PC-3 (cell line): ENCODE results near the gene ARVCF. TPM values are rescaled to one million over a fixed set of nuclear protein-coding genes. Genes with fewer than 3 reads are reported as not detected.

Experiments
- ATAC-seq: fragments of 200-7000 bp; cut with Tn5 transposase; 2 replicates; pipeline ENCODE4 v1.9.1; 2020; ENCODE audit warnings: mild to moderate bottlenecking, moderate library complexity
- BruUV-seq: library from RNA; stranded (reverse); fragments of 400-500 nt; replicated peaks from 2 replicates; lab custom pipeline; 2021; lab: Mats Ljungman, UMichigan
- CTCF ChIA-PET: fragments of 300-600 bp; sonication (Branson Sonifier 250); formaldehyde crosslinking; loops from one replicate; lab custom pipeline; 2022; ENCODE audit warnings: antibody characterized with exemption; lab: Charles Lee
- POLR2A ChIA-PET: fragments of 300-600 bp; sonication (Branson Sonifier 250); formaldehyde crosslinking; loops from one replicate; lab custom pipeline; 2022; ENCODE audit warnings: antibody characterized with exemption; ENCODE audit not compliant: unreplicated experiment; lab: Charles Lee
- DNase-seq: peaks from one replicate; pipeline ENCODE4 v3.0.0-alpha.2; 2015
- H2AFZ ChIP-seq: fragments of 300-600 bp; sonication (generic); 2 replicates; pipeline ENCODE4 v1.6.0; 2016; ENCODE audit warnings: antibody characterized with exemption, low read length
- H3F3A ChIP-seq: fragments of 300-600 bp; sonication (generic); one replicate; pipeline ENCODE4 v1.6.0; 2017; ENCODE audit warnings: antibody characterized with exemption, low read length, control low read depth, mild to moderate bottlenecking; ENCODE audit not compliant: unreplicated experiment
- H3K27ac ChIP-seq: fragments of 300-600 bp; sonication (generic); 2 replicates; pipeline ENCODE4 v1.5.1; 2016; ENCODE audit warnings: mild to moderate bottlenecking, low read length
- H3K27me3 ChIP-seq: fragments of 300-600 bp; sonication (generic); 2 replicates; pipeline ENCODE4 v1.6.1; 2016; ENCODE audit warnings: low read length, mixed read lengths
- H3K36me3 ChIP-seq: fragments of 300-600 bp; sonication (generic); 2 replicates; pipeline ENCODE4 v1.6.1; 2016; ENCODE audit warnings: low read depth, mixed run types, low read length, mixed read lengths
- H3K4me1 ChIP-seq: fragments of 300-600 bp; sonication (generic); 2 replicates; pipeline ENCODE4 v1.5.1; 2016; ENCODE audit warnings: low read length; ENCODE audit not compliant: insufficient read depth
- H3K4me2 ChIP-seq: fragments of 300-600 bp; sonication (generic); 2 replicates; pipeline ENCODE4 v1.6.0; 2016; ENCODE audit warnings: low read length
- H3K4me3 ChIP-seq: fragments of 300-600 bp; sonication (generic); 2 replicates; pipeline ENCODE4 v1.5.1; 2016; ENCODE audit warnings: mild to moderate bottlenecking, low read length, mixed read lengths
- H3K79me2 ChIP-seq: fragments of 300-600 bp; sonication (generic); 2 replicates; pipeline ENCODE4 v1.6.1; 2017; ENCODE audit warnings: low read length, mixed read lengths
- H3K9ac ChIP-seq: fragments of 300-600 bp; sonication (generic); 2 replicates; pipeline ENCODE4 v1.6.0; 2016; ENCODE audit warnings: mild to moderate bottlenecking, low read length
- H3K9me2 ChIP-seq: fragments of 300-600 bp; sonication (generic); replicated peaks from 2 replicates; pipeline ENCODE4 v1.6.1; 2016; ENCODE audit warnings: mixed run types, low read length, mixed read lengths
- H3K9me3 ChIP-seq: fragments of 300-600 bp; sonication (generic); 2 replicates; pipeline ENCODE4 v1.6.1; 2016; ENCODE audit warnings: low read length, mixed read lengths
- H4K20me1 ChIP-seq: fragments of 300-600 bp; sonication (generic); 2 replicates; pipeline ENCODE4 v1.6.1; 2016; ENCODE audit warnings: low read length, mixed read lengths
- EZH2 ChIP-seq: fragments of 300-600 bp; sonication (generic); IDR thresholded peaks from one replicate; pipeline ENCODE4 v1.6.1; 2017; ENCODE audit warnings: antibody characterized with exemption, mild to moderate bottlenecking, low read length; ENCODE audit not compliant: unreplicated experiment
- EZH2phosphoT487 ChIP-seq: fragments of 300-600 bp; sonication (generic); IDR thresholded peaks from 2 replicates; pipeline ENCODE4 v1.6.1; 2018; ENCODE audit warnings: mild to moderate bottlenecking, antibody characterized with exemption, low read length, borderline replicate concordance
- intact Hi-C: fragments of 100-400 bp; cut with micrococcal nuclease; formaldehyde crosslinking; loops from 2 replicates; pipeline ENCODE4 v1.9.0; 2023
- total RNA-seq: library from RNA; depleted of rRNA; stranded (reverse); fragments of >200 nt; gene quantifications from 2 replicates; pipeline ENCODE4 v1.2.3, GENCODE V29; 2014
- TF ChIP-seq, protein P1 (sequence below): fragments of 300-600 bp; sonication (generic); conservative IDR thresholded peaks from 2 replicates; pipeline ENCODE4 v1.5.1; 2017; ENCODE audit warnings: antibody characterized with exemption, low read depth, mild to moderate bottlenecking, low read length

Gene ARVCF
- total RNA-seq, 1 experiment from 2014 or later: 20.0 TPM

DNA sequence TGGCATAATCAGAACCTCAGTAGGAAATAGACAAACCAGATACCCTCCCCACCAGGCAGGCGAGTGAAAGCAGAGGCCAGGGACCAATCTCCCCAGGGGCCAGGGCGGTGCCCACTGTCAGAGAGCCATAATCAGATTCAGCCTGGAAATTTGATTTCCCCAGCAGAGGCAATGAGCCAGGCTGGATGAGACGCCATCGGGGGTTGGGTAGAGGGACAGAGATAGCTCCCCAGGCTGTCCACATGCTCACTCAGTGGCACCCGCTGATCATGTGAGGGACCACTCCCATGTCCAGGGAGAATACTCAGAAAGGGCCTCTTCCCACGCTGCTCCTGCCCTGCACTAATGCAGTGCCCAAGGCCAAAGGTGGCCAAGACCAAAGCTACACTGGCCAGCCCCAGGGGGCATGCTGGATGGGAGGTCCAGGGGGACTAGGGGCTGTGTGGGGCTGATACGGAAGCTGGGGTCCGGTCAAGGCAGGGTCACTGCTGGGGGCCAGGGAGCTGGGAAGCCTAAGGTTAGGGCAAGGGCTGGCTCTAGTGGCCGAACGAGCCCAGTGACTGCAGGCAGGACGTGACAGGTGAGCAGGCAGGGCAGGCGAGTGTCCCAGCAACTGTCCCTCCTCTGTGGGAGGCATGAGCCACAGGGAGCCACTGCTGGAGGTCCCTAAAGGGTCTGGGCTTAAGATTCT lies 19.8 kb downstream of the ARVCF start:
- H3K36me3 ChIP-seq: no peaks in the 10 kb centered on the region

DNA sequence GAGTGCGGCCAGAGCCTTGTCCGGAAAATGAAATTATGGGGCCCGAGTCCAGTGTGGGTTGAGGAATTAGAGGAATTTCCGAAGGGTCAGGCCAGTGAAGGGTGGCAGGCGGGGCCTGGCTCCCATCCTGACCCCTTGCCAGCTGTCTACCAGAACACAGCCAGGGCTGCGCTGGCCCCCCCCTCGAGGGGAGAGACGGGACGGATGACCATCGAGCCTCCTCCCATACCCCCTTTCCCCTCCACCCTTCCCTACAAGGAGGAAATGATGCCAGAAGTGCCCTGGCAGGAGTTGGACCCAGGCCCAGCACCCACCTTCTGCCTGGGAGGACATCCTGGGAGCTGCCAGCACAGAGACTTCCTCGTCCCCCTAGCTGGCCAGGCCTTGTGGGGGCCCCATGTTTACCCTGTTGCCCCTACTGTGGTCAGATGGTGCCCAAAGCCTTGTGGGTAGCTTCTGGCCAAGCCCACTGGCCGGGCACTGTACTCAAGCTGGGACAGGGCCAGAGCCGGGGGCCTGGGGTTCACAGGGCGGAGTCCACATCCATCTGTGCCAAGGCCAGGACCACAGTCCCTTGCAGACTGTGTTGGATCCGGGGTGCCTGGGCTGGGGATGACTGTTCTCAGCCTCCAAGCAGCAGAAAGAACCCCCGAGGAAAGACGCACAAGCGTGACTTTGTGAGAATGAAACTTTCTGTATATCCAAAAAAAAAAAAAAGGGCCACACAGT lies 20.8 kb downstream of the ARVCF start:
- H3K79me2 ChIP-seq: no peaks in the 10 kb centered on the region
- no peaks in the 10 kb centered on the region for H3K9me3 ChIP-seq
- no peaks in the 10 kb centered on the region for H3K36me3 ChIP-seq
- H3K4me1 ChIP-seq: no peaks in the 10 kb centered on the region
- ChIA-PET CTCF (no interaction called here), POLR2A (no interaction called here)
- H3K27me3 ChIP-seq: no peaks in the 10 kb centered on the region
- no peaks in the 10 kb centered on the region for H3F3A ChIP-seq
- ATAC-seq: no peak
- intact Hi-C loops: no loop called here
- no peak overlapping the region for H3K9ac ChIP-seq
- H3K27ac ChIP-seq: no peak overlapping the region
- H3K9me2 ChIP-seq: no peaks in the 10 kb centered on the region
- no peak for DNase-seq
- H3K4me3 ChIP-seq: no peak overlapping the region
- TF ChIP-seq EZH2 (no peak), EZH2phosphoT487 (no peak)
- TF ChIP-seq, protein P1, sequence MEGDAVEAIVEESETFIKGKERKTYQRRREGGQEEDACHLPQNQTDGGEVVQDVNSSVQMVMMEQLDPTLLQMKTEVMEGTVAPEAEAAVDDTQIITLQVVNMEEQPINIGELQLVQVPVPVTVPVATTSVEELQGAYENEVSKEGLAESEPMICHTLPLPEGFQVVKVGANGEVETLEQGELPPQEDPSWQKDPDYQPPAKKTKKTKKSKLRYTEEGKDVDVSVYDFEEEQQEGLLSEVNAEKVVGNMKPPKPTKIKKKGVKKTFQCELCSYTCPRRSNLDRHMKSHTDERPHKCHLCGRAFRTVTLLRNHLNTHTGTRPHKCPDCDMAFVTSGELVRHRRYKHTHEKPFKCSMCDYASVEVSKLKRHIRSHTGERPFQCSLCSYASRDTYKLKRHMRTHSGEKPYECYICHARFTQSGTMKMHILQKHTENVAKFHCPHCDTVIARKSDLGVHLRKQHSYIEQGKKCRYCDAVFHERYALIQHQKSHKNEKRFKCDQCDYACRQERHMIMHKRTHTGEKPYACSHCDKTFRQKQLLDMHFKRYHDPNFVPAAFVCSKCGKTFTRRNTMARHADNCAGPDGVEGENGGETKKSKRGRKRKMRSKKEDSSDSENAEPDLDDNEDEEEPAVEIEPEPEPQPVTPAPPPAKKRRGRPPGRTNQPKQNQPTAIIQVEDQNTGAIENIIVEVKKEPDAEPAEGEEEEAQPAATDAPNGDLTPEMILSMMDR: no peak
- no peak overlapping the region for H2AFZ ChIP-seq
- BruUV-seq: no TSS peak
- H4K20me1 ChIP-seq: no peaks in the 10 kb centered on the region
- H3K4me2 ChIP-seq: no peak overlapping the region

More for the DNA sequence above, 19.8 kb downstream of the ARVCF start:
- H3K4me3 ChIP-seq: no peak overlapping the region
- H3K4me2 ChIP-seq: no peak overlapping the region
- TF ChIP-seq EZH2phosphoT487 (no peak), EZH2 (no peak)
- TF ChIP-seq, protein P1: no peak
- H4K20me1 ChIP-seq: no peaks in the 10 kb centered on the region
- no peaks in the 10 kb centered on the region for H3K4me1 ChIP-seq
- DNase-seq (no peak), ATAC-seq (no peak)
- CTCF ChIA-PET: no interaction called here
- H3F3A ChIP-seq: no peaks in the 10 kb centered on the region
- no peak overlapping the region for H3K9ac ChIP-seq
- H3K27me3 ChIP-seq: no peaks in the 10 kb centered on the region
- BruUV-seq: no TSS peak
- H3K27ac ChIP-seq: no peak overlapping the region
- H3K9me3 ChIP-seq: no peaks in the 10 kb centered on the region
- H3K79me2 ChIP-seq: no peaks in the 10 kb centered on the region
- no peaks in the 10 kb centered on the region for H3K9me2 ChIP-seq
- no peak overlapping the region for H2AFZ ChIP-seq
- POLR2A ChIA-PET: no interaction called here
- intact Hi-C loops: no loop called here
